Brain pericyte (primary cell): ENCODE results near the gene KHK.

ENCODE experiments used
- DNase-seq: peaks from one replicate; pipeline ENCODE4 v3.0.0-alpha.2; 2012; ENCODE audit warnings: low read depth, low spot score

Gene KHK

GRCh38 chr2:27126252-27126710 is 39.7 kb downstream of the KHK start:
- DNase-seq: no peak

- no peak for DNase-seq
Observed at GRCh38 chr2:27127883-27128667, 41.5 kb downstream of the KHK start.

GRCh38 chr2:27128668-27129571 is 42.3 kb downstream of the KHK start:
- no peak for DNase-seq

- no peak for DNase-seq
Observed at GRCh38 chr2:27130396-27130795, 43.8 kb downstream of the KHK start.

DNA sequence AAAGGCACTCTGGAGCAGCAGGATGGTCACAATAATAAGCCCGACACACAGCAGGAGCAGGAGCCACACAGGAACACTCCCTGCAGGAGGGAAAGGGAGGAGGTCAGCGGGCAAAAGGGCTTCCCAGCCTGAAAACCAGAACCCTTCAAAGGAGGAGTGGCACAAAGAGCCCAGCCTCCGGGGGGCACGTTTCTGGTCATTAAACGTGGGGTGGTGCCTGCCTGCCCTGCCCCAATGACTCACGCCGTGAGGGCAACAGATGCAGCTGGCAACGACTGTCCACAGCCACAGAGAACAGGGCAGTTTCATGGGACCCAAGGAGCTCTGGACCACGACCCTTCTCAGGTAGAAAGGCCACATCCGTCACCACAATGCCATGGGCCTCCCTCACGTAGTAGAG is 44.9 kb downstream of the KHK start:
- no peak for DNase-seq

DNA sequence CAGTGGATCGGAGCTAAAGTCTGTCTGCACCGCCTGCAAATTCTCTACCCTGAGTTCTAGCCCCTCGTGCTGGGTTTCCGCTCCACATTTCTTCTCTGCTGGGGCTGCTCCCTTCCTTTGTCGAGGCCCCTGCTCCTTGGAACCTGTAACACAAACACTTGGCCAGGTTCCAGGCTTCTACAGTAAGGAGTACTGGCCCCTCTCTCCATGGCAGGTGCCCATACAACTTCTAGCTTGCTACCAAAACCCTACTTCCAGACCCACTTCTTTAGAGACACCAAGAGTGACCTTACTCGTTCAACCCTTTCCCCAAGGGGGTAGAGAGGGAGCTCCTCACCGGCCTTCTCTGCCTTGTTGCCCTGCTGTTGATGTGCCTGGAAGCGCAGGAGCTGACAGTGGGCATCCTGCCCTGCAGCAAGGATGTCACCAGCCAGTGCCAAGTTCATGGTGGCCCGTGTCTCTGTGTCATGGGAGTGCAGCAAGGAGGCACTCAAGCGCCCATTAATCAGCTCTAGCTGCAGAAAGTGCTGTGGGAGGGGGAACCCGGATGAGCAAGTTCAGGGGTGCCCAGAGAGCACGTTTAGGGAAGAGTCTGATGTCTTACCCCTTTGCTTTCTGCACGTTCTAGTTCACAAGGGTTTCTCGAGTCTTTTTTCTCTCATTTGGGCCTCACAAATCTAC is 46.8 kb downstream of the KHK start:
- DNase-seq: no peak

DNA sequence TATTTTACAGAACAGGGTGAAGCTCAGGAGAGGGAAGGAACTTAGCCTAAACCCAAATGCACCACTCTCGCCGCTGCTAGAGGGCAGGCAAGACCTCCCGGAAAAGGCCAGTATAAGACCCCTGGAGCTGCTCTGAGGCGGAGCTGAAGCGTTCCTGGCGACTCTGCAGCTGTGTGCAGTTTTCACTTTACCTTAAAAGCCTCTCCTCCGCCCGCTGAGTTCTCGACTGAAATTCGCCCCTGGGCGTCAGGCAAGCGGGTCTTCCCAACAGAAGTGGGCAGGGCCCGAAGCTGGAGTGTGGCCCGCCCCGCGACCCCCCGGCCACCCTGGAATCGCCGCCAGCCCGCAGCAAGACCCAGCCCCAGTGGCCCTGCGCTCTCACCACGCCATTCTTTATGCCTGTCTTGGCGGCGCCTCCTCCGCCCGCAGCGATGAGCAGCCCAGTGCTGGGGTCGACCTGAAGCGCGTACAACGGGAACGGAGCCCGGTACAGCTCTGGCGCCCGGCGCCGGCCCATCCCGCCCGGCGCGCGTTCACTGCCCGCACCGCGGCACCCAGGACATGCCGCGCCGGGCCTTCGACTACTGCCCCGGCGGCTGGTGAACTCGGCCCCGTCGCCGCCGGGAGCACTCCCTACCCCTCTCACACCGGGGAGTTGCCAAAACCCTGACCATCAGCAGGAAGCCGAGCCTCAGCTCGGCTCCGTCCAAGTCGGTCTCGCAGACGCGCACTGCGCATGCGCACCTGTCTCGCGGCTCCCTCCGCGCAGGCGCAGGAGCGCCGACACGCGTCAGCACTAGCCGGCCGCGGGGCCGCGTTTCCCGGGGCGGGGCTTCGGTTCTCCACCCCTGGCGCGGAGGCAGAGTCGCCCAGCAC is 47.6 kb downstream of the KHK start, which contains the start of gene PREB:
TSS of gene PREB (minus strand) at position 732 of the 876 bp plus-strand sequence. CDS start at position 517, 215 bp downstream.
- peak; percentile 91 for DNase-seq

DNA sequence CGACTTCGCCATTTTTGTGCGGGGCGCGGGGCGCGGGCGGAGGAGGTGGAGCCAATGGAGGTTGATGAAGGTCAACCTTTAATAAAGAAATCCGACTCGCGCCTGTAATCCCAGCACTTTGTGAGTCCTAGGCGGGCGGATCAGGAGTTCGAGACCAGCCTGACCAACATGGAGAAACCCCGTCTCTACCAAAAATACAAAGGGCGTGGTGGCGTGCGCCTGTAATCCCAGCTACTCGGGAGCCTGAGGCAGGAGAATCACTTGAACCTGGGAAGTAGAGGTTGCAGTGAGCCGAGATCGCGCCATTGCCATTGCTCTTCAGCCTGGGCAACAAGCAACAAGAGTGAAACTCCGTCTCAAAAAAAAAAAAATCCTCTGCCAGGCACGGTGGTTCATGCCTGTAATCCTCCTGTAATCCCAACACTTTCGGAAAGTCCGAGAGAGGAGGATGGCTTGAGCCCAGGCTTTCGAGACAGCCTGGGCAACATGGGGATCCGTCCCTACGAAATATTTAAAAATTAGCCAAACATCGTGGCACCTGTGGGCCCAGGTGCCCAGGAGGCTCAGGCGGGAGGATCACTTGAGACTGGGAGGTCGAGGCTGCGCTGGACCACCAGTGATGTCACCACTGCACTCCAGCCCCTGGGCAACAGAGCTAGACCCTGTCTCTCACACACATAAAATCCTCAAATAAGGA is 48.4 kb downstream of the KHK start:
- DNase-seq: no peak

DNA sequence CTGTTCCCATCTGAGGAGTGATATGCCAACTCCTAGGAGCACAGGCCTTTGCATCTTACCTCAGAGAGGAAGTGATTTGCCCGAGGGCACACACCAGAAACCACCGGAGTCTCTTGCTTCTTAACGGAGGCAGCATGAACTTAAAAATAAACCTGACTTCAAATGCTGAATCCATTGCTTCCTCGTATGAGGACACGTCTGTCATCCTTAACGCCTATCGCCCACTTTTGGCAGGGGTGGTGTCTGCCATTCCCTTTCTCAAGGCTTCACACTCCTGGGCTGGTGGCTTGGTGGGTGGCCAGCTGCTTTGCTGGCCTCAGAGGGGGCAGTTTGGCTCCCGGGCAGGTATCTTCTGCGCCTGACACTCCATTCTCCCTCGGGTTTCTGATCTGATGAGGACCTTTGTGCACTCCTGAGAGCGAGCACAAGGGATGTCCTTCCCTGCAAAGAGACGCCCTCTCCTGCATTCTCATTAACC is 48.9 kb downstream of the KHK start:
- no peak for DNase-seq

- no peak for DNase-seq
Observed at GRCh38 chr2:27136751-27137150, 50.2 kb downstream of the KHK start.

DNA sequence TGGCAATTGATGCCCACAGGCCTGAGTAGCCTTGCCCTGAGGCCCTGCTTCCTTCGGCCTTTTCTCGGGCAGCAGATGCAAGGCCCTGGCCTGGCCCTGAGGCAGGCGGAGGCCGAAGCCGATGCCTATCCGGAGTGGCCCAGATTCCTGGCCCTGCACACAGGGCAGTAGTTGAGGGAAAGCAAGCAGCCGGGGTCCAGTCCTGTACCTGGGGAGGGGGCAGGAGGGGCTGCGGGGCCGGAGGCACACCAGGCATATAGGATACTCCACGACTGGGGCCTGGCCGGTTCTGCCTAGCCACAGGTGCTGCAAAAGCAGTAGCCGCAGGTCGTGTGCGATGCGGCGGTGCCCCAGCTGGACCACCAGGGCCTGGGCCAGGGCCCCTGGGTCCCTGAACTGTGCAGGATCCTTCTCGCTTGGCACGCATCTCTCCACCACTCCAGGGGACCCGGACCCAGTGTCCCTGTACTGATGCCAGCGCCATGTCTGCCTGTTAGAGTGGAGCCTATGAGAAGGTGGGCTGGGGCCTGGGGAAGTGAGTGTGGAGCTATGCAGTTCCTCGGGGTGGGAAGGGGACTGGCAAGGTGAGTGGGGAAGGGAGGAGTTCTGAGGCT is 50.9 kb downstream of the KHK start:
- no peak for DNase-seq

- no peak for DNase-seq
Observed at GRCh38 chr2:27138111-27138510, 51.5 kb downstream of the KHK start.

- no peak for DNase-seq
Observed at GRCh38 chr2:27139310-27139709, 52.7 kb downstream of the KHK start, which contains the start of gene PRR30. TSS of gene PRR30 (minus strand) at chr2:27139410. CDS start at chr2:27138329, 1,081 bp downstream.

GRCh38 chr2:27143285-27143684 is 56.7 kb downstream of the KHK start:
- no peak for DNase-seq

GRCh38 chr2:27145682-27146081 is 59.1 kb downstream of the KHK start:
- no peak for DNase-seq

DNA sequence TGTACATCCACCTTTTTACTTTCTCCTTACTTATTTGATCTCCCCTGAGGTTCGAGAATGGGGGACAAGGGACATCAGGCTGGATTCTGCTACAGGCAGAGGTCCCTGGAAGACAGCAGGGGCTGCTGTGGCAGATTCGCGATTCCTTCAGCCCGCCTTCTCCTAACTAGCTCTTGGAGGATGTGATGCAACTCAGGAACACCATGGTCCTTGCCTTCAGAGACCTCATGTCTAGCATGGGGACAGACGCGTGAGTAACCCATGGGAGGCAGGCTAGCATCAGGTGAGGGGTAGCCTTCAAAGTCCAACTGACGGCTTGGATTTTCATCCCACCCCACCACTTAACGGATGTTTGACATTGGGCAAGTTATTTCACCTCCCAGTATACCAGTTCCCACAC is 61.4 kb downstream of the KHK start:
- no peak for DNase-seq

DNA sequence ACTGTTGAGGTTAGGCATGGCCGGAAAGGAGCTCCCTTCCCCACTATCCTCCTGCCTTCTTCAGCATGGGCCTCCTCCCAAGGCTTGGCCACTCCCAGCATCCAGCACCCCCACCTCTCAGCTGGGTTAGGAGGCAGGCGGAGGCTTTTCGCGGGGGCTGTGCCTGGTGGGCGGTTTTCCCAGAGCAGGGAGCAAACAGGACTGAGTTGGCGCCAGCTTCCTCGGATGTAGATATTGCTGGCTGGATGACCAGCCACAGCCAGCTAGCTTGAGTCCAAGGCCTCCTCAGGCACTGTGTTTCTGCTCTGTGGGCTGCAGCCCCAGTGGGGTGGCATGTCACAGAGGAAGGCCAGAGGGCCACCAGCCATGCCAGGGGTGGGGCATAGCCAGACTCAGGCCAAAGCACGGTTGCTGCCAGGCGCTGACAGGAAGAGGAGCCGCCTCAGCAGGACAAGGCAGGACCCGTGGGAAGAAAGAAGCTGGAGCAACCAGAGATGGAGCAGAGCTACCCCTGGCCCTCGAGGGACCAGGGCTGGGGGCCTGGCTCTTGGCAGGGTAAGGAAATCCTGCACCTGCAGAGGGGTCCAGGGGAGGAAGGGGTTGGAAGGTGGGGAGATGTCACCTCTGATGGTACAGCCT is 62.3 kb downstream of the KHK start, which contains the start of gene TCF23:
TSS of gene TCF23 (plus strand) at position 204 of the 639 bp plus-strand sequence. CDS start at position 334, 130 bp downstream.
- no peak for DNase-seq

DNA sequence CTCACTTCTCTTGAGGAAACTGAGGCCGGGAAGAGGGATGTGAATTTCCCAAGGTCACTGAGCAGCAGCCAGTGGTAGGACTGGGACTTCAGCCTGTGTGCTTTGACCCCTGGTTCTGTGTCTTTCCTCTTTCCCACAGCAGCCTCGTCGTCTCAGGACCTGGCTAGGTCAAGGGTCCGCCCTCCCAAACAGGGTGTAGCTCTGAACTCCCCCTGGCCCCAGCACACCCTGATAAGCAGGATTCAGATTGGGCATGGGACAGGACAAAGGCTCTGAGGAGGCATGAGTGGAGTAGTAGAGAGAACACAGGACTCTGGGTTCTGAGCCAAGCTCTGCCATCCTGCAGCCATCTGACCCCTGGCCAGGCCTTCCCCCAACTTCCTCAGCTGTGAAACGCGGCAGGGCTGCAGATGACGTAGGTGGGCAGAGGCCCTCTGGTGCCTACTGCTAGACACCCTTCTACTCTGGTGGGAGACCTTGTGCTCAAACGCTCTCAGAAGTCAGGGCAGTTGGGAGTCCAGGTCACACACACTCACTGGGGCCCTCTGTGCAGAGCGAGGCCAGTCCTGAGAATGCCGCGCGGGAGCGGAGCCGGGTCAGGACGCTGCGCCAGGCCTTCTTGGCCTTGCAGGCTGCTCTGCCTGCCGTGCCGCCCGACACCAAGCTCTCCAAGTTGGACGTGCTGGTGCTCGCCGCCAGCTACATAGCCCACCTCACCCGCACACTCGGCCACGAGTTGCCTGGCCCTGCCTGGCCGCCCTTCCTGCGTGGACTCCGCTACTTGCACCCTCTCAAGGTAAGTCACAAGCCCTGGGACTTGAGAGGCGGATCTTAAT is 63.2 kb downstream of the KHK start:
- no peak for DNase-seq
